ENCODE data around the gene SHLD1.

The SHLD1 gene

DNA sequence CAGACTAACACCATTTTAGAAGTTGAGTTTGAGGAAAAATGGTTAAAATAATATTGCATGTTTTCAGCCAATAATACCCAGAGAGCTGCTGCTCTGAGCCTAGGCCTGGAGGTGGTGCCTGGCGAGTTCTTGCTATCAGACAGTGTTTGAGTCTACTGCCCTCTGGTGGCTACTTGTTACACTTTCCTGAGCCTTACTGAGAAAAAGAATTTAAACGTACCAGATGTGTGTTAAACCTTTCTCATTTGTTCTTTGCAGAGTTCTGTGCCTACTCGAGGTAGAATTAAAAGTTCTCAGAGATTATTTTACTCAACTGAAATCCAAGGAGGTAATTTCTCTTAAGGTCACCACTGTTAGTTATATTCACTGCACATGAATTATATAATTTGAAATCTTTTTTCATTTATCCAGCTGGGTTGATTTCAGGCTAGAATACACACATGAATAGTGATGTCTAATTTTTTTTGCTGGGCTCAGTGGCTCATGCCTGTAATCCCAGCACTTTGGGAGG lies 38.2 kb downstream of the SHLD1 start:
- Histone ChIP-seq H3K9ac (ENCODE audit: low read depth, low read length) (no peak overlapping the region), H3K9me3 (ENCODE audit: insufficient read depth, low read length, severe bottlenecking) (no peaks in the 10 kb centered on the region), H3K4me2 (ENCODE audit: insufficient read depth, low read length) (no peak overlapping the region), H3K4me3 (ENCODE audit: low read depth in 1 of 2, low read length in 2 of 2) (no peak overlapping the region), H3K36me3 (ENCODE audit: insufficient read depth, low read length) (peaks cover 14% of the 10 kb centered on the region), H3K4me1 (ENCODE audit: insufficient read depth, low read length) (no peaks in the 10 kb centered on the region), H2AFZ (ENCODE audit: low read depth, low read length) (no peak overlapping the region), H3K27me3 (ENCODE audit: insufficient read depth, low read length, poor library complexity) (no peaks in the 10 kb centered on the region), H3K27ac (ENCODE audit: low read length) (no peak overlapping the region), H3K79me2 (ENCODE audit: insufficient read depth, low read length) (no peaks in the 10 kb centered on the region), H4K20me1 (ENCODE audit: insufficient read depth, low read length) (no peaks in the 10 kb centered on the region)
- DNase-seq (peak; percentile 80), ATAC-seq (ENCODE audit: insufficient read depth, low read depth) (peak; percentile 100)
- TF ChIP-seq, protein P1, sequence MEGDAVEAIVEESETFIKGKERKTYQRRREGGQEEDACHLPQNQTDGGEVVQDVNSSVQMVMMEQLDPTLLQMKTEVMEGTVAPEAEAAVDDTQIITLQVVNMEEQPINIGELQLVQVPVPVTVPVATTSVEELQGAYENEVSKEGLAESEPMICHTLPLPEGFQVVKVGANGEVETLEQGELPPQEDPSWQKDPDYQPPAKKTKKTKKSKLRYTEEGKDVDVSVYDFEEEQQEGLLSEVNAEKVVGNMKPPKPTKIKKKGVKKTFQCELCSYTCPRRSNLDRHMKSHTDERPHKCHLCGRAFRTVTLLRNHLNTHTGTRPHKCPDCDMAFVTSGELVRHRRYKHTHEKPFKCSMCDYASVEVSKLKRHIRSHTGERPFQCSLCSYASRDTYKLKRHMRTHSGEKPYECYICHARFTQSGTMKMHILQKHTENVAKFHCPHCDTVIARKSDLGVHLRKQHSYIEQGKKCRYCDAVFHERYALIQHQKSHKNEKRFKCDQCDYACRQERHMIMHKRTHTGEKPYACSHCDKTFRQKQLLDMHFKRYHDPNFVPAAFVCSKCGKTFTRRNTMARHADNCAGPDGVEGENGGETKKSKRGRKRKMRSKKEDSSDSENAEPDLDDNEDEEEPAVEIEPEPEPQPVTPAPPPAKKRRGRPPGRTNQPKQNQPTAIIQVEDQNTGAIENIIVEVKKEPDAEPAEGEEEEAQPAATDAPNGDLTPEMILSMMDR (IDR thresholded peaks at IDR 0.05; ENCODE audit: borderline replicate concordance, extremely low read depth, low read length, poor library complexity, severe bottlenecking): peak; percentile 97
- TF ChIP-seq EZH2 (IDR thresholded peaks at IDR 0.05; ENCODE audit: borderline replicate concordance, low read depth, low read length, severe bottlenecking): no peak

GRCh38 chr20:5789827-5790226 lies 39.6 kb downstream of the SHLD1 start:
- DNase-seq (no peak), ATAC-seq (ENCODE audit: insufficient read depth, low read depth) (no peak)
- peaks cover 17% of the 10 kb centered on the region for H3K36me3 ChIP-seq (ENCODE audit: insufficient read depth, low read length)
- H3K9ac ChIP-seq (ENCODE audit: low read depth, low read length): no peak overlapping the region
- H4K20me1 ChIP-seq (ENCODE audit: insufficient read depth, low read length): no peaks in the 10 kb centered on the region
- H3K4me3 ChIP-seq (ENCODE audit: low read depth in 1 of 2, low read length in 2 of 2): no peak overlapping the region
- H3K4me1 ChIP-seq (ENCODE audit: insufficient read depth, low read length): no peaks in the 10 kb centered on the region
- H3K27ac ChIP-seq (ENCODE audit: low read length): no peak overlapping the region
- no peaks in the 10 kb centered on the region for H3K79me2 ChIP-seq (ENCODE audit: insufficient read depth, low read length)
- H3K4me2 ChIP-seq (ENCODE audit: insufficient read depth, low read length): no peak overlapping the region
- no peak overlapping the region for H2AFZ ChIP-seq (ENCODE audit: low read depth, low read length)
- H3K27me3 ChIP-seq (ENCODE audit: insufficient read depth, low read length, poor library complexity): no peaks in the 10 kb centered on the region
- no peak for TF ChIP-seq EZH2 (IDR thresholded peaks at IDR 0.05; ENCODE audit: borderline replicate concordance, low read depth, low read length, severe bottlenecking)
- TF ChIP-seq, protein P1 (IDR thresholded peaks at IDR 0.05; ENCODE audit: borderline replicate concordance, extremely low read depth, low read length, poor library complexity, severe bottlenecking): no peak
- no peaks in the 10 kb centered on the region for H3K9me3 ChIP-seq (ENCODE audit: insufficient read depth, low read length, severe bottlenecking)

GRCh38 chr20:5793916-5794315 lies 43.7 kb downstream of the SHLD1 start:
- no peak overlapping the region for H3K4me2 ChIP-seq (ENCODE audit: insufficient read depth, low read length)
- ATAC-seq (ENCODE audit: insufficient read depth, low read depth): no peak
- H3K27ac ChIP-seq (ENCODE audit: low read length): no peak overlapping the region
- TF ChIP-seq, protein P1 (IDR thresholded peaks at IDR 0.05; ENCODE audit: borderline replicate concordance, extremely low read depth, low read length, poor library complexity, severe bottlenecking): no peak
- TF ChIP-seq EZH2 (IDR thresholded peaks at IDR 0.05; ENCODE audit: borderline replicate concordance, low read depth, low read length, severe bottlenecking): no peak
- no peak for DNase-seq
- H3K9me3 ChIP-seq (ENCODE audit: insufficient read depth, low read length, severe bottlenecking): no peaks in the 10 kb centered on the region
- H4K20me1 ChIP-seq (ENCODE audit: insufficient read depth, low read length): no peaks in the 10 kb centered on the region
- H3K36me3 ChIP-seq (ENCODE audit: insufficient read depth, low read length): peaks cover 13% of the 10 kb centered on the region
- no peak overlapping the region for H3K4me3 ChIP-seq (ENCODE audit: low read depth in 1 of 2, low read length in 2 of 2)
- no peak overlapping the region for H3K9ac ChIP-seq (ENCODE audit: low read depth, low read length)
- no peaks in the 10 kb centered on the region for H3K27me3 ChIP-seq (ENCODE audit: insufficient read depth, low read length, poor library complexity)
- H2AFZ ChIP-seq (ENCODE audit: low read depth, low read length): no peak overlapping the region
- H3K79me2 ChIP-seq (ENCODE audit: insufficient read depth, low read length): no peaks in the 10 kb centered on the region
- H3K4me1 ChIP-seq (ENCODE audit: insufficient read depth, low read length): no peaks in the 10 kb centered on the region

Data from DND-41 (cell line).